ENCODE results near the gene CGREF1.

DNA sequence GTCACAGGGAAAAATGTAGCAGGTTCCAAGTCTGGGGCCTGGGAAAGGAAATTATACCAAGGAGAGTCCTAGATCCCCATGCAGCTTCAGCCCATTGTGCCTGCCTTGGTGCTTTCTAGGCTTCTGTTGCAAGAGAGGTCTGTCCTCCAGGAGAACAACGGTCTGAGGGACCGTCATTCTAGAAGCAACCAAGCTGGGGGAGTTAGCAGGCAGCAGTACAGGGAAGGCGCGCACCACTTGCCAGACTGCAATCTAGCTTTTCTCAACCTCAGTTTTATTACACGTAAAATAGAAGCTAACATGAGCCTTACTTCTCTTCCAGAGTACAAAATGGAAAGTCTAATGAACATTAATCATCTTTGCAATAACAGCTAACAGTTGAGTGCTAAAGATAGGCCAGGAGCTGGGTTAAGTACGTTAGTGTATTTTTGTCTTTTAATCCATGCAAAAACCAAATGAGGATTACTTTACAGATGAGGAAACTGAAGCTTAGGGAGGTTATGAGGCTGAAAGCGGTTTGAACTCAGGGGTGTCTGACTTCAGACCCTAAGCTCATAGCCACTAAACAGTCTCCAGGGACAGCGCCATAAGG is 31.8 kb upstream of the CGREF1 start:
- no peak for TF ChIP-seq CTCF (conservative IDR thresholded peaks at IDR 0.05; ENCODE audit: low read depth, low read length)
- TF ChIP-seq EZH2 (IDR thresholded peaks at IDR 0.05; ENCODE audit: low read length, unreplicated experiment), result no peak

Data from PC-3 (cell line).